GM19438 (cell line): ENCODE measurements around the gene RACGAP1.
"Not testable (repeated sequence)": the region's sequence is repeated elsewhere in the genome, so short reads cannot be mapped to it uniquely, and the experiment has no call there.

Source experiments
- ATAC-seq: cut with Tn5 transposase; IDR thresholded peaks from one replicate; pipeline ENCODE4 v1.9.1; 2021; ENCODE audit warnings: low read depth; ENCODE audit not compliant: unreplicated experiment

RACGAP1 gene

DNA sequence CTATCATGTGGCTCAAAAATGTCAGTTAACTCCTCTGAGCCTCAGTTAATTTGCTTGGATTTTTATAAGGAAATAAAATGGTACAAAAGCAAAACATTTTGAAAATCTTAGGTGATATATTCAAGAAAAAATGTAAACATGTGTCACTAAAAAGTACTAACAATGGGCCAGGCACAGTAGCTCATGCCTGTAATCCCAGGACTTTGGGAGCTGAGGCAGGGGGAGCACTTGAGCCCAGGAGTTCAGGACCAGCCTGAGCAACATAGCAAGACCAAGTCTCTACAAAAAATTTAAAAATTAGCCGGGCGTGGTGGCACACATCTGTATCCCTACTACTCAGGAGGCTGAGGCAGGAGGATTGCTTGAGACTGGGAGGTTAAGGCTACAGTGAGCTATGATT lies 26.8 kb downstream of the RACGAP1 start:
- ATAC-seq = no peak

DNA sequence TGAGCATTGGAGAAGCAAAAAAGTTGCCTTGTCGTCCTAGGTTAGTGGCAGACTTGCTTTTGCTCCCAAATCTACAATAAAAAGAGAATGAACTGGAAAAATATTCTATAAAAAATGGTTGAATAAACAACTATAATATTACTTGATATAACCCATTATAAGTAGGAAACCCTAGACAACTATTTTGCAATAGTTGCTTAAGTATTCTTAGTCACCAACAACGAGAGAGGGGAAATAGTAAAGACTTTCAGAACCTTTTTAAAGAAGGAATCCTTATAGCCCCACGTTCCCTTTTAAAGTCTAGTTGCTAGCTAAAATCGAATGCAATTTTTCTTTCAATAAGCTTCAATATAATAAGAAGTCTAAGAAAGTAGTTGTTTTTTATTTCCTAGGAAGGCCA lies 35.0 kb downstream of the RACGAP1 start:
- no peak for ATAC-seq

DNA sequence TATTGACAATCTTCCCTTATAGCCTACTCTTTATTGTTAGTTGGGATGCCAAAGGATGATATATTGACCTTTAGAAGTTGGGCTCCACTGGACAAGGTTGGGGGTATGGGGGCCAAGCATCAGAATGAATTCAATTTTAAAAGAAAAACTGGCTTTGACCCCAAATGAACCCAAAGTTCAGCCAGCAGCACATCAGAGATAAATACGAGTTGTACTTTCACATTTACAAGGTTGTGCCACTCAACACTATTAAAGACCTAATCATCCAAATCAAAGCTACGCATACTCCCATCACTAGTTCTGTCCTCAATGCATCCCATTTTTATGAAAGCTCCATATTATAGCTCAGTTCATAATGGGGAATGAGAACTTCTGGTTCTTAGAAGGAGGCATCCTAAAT lies 35.9 kb downstream of the RACGAP1 start:
- ATAC-seq = not testable (repeated sequence)

DNA sequence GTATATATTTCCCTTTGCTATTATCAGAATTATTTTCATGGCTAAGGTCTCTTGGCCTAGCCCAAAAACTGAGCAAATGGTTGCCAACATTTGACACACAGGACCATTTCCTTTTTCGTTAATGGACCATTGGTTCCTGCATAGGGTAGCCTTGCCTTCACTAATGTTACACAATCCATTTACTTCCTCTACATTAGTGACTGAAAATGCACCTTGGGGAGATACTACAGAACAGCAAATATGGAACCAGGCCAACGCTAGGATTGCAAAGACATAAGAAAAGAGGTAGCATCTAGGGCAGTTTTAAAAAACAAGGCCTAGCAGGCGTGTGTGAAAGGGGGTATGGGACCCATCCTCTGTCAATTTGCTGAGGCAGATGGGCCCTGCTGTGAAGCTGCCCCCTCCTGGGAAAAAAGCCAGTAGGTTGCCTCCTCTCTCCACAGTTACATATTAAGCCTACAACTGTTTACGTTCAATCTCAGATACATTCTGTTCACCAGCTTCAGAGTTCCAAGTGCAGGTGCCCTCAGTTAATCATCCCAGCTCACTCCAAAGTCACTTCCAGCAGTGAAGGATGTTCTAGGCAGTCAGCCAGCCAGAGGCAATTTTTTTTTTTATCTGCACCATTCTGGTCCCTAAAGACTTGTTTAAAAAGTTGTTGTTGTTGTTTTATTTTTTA lies 37.5 kb downstream of the RACGAP1 start:
- no peak for ATAC-seq

DNA sequence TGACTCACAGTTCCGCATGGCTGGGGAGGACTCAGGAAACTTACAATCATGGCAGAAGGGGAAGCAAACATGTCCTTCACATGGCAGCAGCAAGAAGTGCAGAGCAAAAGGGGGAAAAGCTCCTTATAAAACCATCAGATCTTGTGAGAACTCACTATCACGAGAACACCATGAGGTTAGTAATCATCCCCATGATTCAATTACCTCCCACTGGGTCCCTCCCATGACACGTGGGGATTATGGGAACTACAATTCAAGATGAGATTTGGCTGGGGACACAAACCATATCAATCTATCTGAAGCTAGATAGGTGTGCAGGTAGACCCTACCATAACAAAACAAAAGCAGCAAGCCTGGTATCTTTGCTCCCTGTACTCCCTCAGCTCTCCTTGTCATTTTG lies 38.8 kb downstream of the RACGAP1 start:
- ATAC-seq = not testable (repeated sequence)

- no peak for ATAC-seq
Measured at GRCh38 chr12:49985981-49986380, 39.3 kb downstream of the RACGAP1 start.

DNA sequence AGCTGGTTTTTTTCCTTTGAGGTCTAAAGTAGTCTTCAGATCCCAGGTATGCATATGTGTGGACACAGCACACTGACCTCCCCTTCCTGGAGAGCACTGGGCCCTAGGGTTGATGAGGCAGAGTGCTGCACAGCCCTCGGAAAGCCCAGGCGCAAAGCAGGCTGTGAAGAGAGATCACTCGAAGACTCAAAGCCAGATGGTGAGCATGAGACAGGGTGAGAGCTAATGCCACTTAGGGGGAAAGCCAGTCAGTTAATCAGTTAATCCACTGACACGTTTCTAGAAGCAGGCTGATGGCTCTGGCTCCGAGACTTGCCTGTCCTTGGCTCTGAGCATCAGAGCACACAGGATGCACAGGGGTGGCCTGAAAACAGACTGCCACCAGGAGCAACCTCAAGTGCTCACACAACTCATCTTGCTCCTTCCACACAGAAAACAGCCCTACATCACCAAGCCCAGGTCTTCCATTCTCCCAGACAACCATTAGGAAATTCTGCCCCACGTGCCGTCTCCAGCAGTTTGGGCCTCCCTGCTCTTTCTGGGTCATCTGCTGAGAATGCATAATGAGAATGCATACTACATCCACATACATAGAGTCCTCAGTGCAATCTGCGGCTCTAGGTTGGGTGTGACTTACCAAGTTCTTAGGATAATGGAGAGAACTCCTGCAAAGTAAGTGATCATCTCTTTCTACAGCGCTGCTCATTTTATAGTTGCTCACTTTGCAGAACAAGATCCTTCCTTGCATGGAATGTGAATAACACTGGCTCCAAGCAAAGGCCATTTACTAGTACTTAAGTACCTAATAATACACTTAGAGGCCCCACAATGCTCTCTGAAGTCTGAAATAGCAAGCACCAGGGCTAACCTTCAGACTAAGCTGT lies 40.6 kb downstream of the RACGAP1 start:
- ATAC-seq = no peak

GRCh38 chr12:49983892-49984291 lies 41.4 kb downstream of the RACGAP1 start:
- no peak for ATAC-seq

- no peak for ATAC-seq
Measured at GRCh38 chr12:49982246-49983087, 42.8 kb downstream of the RACGAP1 start.

DNA sequence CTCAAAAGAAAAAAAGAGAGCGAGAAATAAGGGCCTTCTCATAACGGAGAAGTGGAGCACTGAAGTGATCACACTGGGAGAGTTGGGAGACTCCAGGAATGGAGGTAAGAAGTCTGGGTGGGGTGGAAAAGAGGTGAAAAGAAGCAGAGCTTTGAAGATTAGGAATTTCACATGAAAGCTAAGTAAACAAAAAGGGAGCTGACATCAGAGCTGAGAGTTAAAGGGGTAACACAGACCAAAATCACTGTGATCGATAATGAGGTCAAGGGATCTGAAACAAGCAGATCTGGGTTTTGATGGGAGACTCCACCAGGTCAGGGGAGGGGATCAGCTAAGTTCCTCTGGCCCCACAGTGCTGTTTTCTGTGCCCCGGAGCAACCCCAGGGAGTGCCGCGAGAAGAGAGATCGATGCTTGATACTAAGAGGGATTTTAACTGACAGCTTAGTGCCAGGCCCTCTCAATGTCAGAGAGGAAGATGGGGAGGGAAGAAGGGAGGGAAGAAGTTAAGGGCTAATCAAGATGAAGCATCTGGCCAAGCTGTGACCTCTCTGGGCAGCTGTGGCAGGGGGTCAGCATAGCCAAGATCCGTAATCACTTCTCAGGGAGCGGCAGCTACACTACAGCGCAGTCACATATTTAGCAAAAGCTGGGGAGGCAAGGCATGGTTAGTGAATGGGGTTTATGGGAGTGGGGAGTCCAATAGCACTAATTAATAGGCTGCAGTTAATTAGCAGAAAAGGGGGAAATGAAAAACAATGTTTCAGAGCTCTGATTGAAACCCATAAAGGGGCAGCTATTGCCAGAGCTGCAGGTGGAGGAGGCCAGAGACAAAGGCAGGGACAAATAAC lies 44.6 kb downstream of the RACGAP1 start:
- ATAC-seq = no peak

- no peak for ATAC-seq
Measured at GRCh38 chr12:49979791-49980190, 45.5 kb downstream of the RACGAP1 start.

- no peak for ATAC-seq
Measured at GRCh38 chr12:49979016-49979586, 46.2 kb downstream of the RACGAP1 start.

DNA sequence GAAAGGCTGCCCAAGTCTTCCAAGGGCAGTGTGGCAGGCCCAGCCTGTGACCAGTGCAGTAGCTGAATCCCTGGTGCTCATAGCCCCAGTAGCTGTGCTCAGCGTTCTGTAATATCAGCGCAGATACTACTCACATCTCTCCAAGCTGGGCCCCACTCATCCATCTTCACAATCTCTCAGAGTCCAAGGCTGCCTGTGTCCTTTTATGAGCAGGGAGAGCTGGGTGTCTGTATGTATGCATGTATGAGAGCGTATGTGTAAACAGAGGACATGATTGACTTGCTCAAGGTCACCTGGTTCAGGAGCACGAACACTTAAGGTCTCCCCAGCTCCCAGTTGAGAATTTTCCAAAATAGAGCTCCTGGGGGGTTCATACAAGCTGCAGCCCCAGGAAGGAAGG lies 47.2 kb downstream of the RACGAP1 start:
- no peak for ATAC-seq

DNA sequence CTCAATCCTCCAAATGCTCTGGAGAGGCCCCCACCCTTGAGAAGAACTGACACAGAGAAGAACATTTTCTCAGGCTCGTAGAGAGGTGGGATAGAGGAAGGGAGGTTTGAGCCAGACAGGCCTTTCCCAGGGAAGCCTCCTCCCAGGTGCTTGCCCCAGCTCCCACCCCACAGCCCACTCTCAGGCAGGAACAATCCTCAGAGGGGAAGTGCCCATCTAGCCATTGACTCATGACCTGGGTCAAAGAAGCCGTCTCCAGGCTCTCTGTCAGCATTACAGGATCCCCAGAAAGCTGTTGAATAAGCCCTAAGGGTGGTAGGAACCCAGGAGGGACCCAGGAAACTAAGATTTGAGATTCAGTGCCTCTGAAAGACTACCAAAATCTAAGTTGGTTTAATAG lies 48.7 kb downstream of the RACGAP1 start:
- no peak for ATAC-seq

DNA sequence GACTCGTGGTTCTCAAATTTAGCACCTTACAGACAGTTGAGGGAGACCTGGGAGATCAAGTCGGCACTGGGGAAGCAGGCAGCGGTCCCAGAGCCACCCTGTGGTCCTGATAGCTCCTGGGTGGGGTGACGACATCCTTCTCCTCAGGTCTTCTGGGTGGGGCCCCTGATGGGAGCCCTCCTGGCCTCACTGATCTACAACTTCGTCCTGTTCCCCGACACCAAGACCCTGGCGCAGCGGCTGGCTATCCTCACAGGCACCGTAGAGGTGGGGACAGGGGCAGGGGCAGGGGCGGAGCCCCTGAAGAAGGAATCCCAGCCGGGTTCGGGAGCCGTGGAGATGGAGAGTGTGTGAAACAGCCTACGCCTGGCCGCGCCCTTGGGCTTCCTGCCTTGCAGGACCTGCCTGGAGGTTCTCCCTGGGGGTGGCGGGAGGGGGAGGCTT lies 50.0 kb downstream of the RACGAP1 start:
- ATAC-seq = no peak

GRCh38 chr12:49974677-49975317 lies 50.5 kb downstream of the RACGAP1 start:
- ATAC-seq = no peak

GRCh38 chr12:49974231-49974675 lies 51.0 kb downstream of the RACGAP1 start:
- no peak for ATAC-seq

DNA sequence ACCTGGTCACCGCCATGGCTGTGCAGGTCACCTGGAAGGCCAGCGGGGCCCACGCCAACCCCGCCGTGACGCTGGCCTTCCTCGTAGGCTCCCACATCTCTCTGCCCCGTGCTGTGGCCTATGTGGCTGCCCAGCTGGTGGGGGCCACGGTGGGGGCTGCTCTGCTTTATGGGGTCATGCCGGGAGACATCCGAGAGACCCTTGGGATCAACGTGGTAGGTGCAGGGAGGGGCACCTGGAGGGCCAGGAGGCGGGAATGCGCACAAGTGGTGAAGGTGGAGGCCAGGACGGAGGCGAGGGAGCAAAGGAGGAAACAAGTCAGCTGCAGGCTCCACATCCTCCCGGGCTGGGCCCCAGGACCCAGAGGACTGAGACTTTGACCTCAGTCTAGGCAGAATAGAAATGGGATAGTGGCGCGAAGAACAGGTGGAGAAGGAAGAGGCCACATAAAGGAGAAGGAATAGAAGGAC lies 51.9 kb downstream of the RACGAP1 start:
- ATAC-seq = no peak
